ENCODE data around the gene CAMK1D.

Gene CAMK1D

DNA sequence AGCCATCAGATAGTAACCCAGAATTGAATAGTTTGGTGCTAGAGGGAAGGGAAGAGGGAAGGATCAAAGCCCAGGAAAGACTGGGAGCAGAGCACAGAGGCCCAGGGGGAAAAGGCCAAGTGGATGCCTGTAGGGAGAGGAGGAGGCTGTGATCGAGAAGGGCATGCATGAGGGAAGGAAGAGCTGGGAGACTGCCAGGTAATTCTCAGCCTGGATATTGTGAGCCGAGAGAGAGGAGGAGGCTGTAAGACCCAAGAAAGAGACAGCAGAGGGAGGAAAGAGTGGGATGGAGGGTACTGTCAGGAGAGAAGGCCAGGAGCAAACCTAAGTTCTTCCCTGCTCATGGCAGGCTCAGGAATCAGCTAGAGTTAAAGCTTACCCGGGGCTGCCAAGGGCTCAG is 474.0 kb downstream of the CAMK1D start:
- Histone ChIP-seq H3K36me3 (replicated peaks; ENCODE audit: insufficient read depth, low read length) (no peaks in the 10 kb centered on the region), H3K4me1 (ENCODE audit: low read length) (no peaks in the 10 kb centered on the region), H3K27ac (ENCODE audit: low read length) (no peak overlapping the region), H3K9ac (ENCODE audit: low read length) (no peak overlapping the region), H3F3A (ENCODE audit: insufficient read depth, low read length) (no peaks in the 10 kb centered on the region), H3K9me2 (replicated peaks; ENCODE audit: insufficient read depth, low read length) (no peaks in the 10 kb centered on the region), H3K4me2 (ENCODE audit: low read depth, low read length) (no peak overlapping the region), H4K20me1 (ENCODE audit: insufficient read depth, low read length) (no peaks in the 10 kb centered on the region), H3K9me3 (replicated peaks; ENCODE audit: insufficient read depth, low read length) (no peaks in the 10 kb centered on the region), H3K4me3 (ENCODE audit: low read length) (no peak overlapping the region), H3K27me3 (replicated peaks; ENCODE audit: insufficient read depth, low read length) (no peaks in the 10 kb centered on the region), H2AFZ (ENCODE audit: low read length) (no peak overlapping the region), H3K79me2 (ENCODE audit: low read length) (no peaks in the 10 kb centered on the region)
- no peak for TF ChIP-seq CTCF (IDR thresholded peaks at IDR 0.05; ENCODE audit: low read length)
- TF ChIP-seq EZH2phosphoT487 (IDR thresholded peaks at IDR 0.05; ENCODE audit: low read length): no peak
- TF ChIP-seq EZH2 (optimal IDR thresholded peaks at IDR 0.05; ENCODE audit: low read depth, low read length): no peak
- no peak for DNase-seq

GRCh38 chr10:12825260-12825849 is 476.0 kb downstream of the CAMK1D start:
- no peak overlapping the region for H3K27ac ChIP-seq (ENCODE audit: low read length)
- H3K4me3 ChIP-seq (ENCODE audit: low read length): no peak overlapping the region
- no peak overlapping the region for H3K9ac ChIP-seq (ENCODE audit: low read length)
- H3K27me3 ChIP-seq (replicated peaks; ENCODE audit: insufficient read depth, low read length): no peaks in the 10 kb centered on the region
- no peaks in the 10 kb centered on the region for H4K20me1 ChIP-seq (ENCODE audit: insufficient read depth, low read length)
- H3K4me2 ChIP-seq (ENCODE audit: low read depth, low read length): no peak overlapping the region
- no peaks in the 10 kb centered on the region for H3K9me3 ChIP-seq (replicated peaks; ENCODE audit: insufficient read depth, low read length)
- no peak overlapping the region for H2AFZ ChIP-seq (ENCODE audit: low read length)
- TF ChIP-seq EZH2phosphoT487 (IDR thresholded peaks at IDR 0.05; ENCODE audit: low read length) (no peak), CTCF (IDR thresholded peaks at IDR 0.05; ENCODE audit: low read length) (no peak), EZH2 (optimal IDR thresholded peaks at IDR 0.05; ENCODE audit: low read depth, low read length) (no peak)
- no peaks in the 10 kb centered on the region for H3K79me2 ChIP-seq (ENCODE audit: low read length)
- H3K9me2 ChIP-seq (replicated peaks; ENCODE audit: insufficient read depth, low read length): no peaks in the 10 kb centered on the region
- H3K36me3 ChIP-seq (replicated peaks; ENCODE audit: insufficient read depth, low read length): no peaks in the 10 kb centered on the region
- H3F3A ChIP-seq (ENCODE audit: insufficient read depth, low read length): no peaks in the 10 kb centered on the region
- no peaks in the 10 kb centered on the region for H3K4me1 ChIP-seq (ENCODE audit: low read length)
- no peak for DNase-seq

- H3K36me3 ChIP-seq (replicated peaks; ENCODE audit: insufficient read depth, low read length): no peaks in the 10 kb centered on the region
- H3K27ac ChIP-seq (ENCODE audit: low read length): no peak overlapping the region
- no peaks in the 10 kb centered on the region for H3K4me1 ChIP-seq (ENCODE audit: low read length)
- TF ChIP-seq CTCF (IDR thresholded peaks at IDR 0.05; ENCODE audit: low read length) (no peak), EZH2phosphoT487 (IDR thresholded peaks at IDR 0.05; ENCODE audit: low read length) (no peak), EZH2 (optimal IDR thresholded peaks at IDR 0.05; ENCODE audit: low read depth, low read length) (no peak)
- H3K4me2 ChIP-seq (ENCODE audit: low read depth, low read length): no peak overlapping the region
- H3K9me3 ChIP-seq (replicated peaks; ENCODE audit: insufficient read depth, low read length): no peaks in the 10 kb centered on the region
- no peaks in the 10 kb centered on the region for H3F3A ChIP-seq (ENCODE audit: insufficient read depth, low read length)
- no peaks in the 10 kb centered on the region for H3K79me2 ChIP-seq (ENCODE audit: low read length)
- no peak overlapping the region for H3K9ac ChIP-seq (ENCODE audit: low read length)
- no peaks in the 10 kb centered on the region for H3K9me2 ChIP-seq (replicated peaks; ENCODE audit: insufficient read depth, low read length)
- DNase-seq: no peak
- H3K4me3 ChIP-seq (ENCODE audit: low read length): no peak overlapping the region
- no peak overlapping the region for H2AFZ ChIP-seq (ENCODE audit: low read length)
- no peaks in the 10 kb centered on the region for H4K20me1 ChIP-seq (ENCODE audit: insufficient read depth, low read length)
- H3K27me3 ChIP-seq (replicated peaks; ENCODE audit: insufficient read depth, low read length): no peaks in the 10 kb centered on the region
Observed at GRCh38 chr10:12826800-12827372, 477.5 kb downstream of the CAMK1D start.
